Body of pancreas (tissue), 4 donors: ENCODE measurements around the gene TARM1. TPM values are rescaled to one million over a fixed set of nuclear protein-coding genes. Genes with fewer than 3 reads are reported as not detected.

Experiments
- ATAC-seq: fragments of 150-250 bp; one replicate; pipeline ENCODE4 v1.9.1; 2016
- DNase-seq, 4 donors: peaks; one replicate each; pipeline ENCODE4 v3.0.0-alpha.2; 2019
- H3K27ac ChIP-seq, 4 donors: fragments of 200-600 bp; sonication (generic); 1 replicate in 3 of 4; 2 replicates in 1 of 4; pipeline versions ENCODE4 v1.5.1 to v1.6.1; 2016 to 2019; ENCODE audit warnings: mild to moderate bottlenecking in 1 of 4, mixed read lengths in 1 of 4, moderate library complexity in 1 of 4
- H3K27me3 ChIP-seq, 2 donors: fragments of 200-600 bp; sonication (generic); one replicate each; pipeline ENCODE4 v1.6.0; 2016; ENCODE audit warnings: mild to moderate bottlenecking in 1 of 2
- H3K36me3 ChIP-seq, 2 donors: fragments of 200-600 bp; sonication (generic); replicated peaks in 1 of 2; 2 replicates each; pipeline ENCODE4 v1.5.1; 2016; ENCODE audit warnings: low read depth in 2 of 2; ENCODE audit not compliant: insufficient read depth in 1 of 2
- H3K4me1 ChIP-seq: fragments of 200-600 bp; sonication (generic); one replicate; pipeline ENCODE4 v1.6.0; 2016
- H3K4me3 ChIP-seq, 2 donors: fragments of 200-600 bp; sonication (generic); 1 replicate in 1 of 2; 2 replicates in 1 of 2; pipeline ENCODE4 v1.5.1; 2016 to 2019
- H3K9me3 ChIP-seq, 3 donors: fragments of 200-600 bp; sonication (generic); 1 replicate in 2 of 3; 2 replicates in 1 of 3; pipeline ENCODE4 v1.5.1; 2016
- CTCF ChIP-seq, 7 experiments: fragments of 450-650 bp in 4 of 7; fragments of 200-600 bp in 3 of 7; sonication (generic) in 3 of 7; IDR thresholded peaks; one replicate each; pipeline ENCODE4 v1.5.1; 2016 to 2019; ENCODE audit warnings: antibody characterized with exemption in 7 of 7
- POLR2A ChIP-seq, 3 donors: fragments of 450-650 bp; IDR thresholded peaks; one replicate each; pipeline ENCODE4 v1.6.1; 2016; ENCODE audit warnings: antibody characterized with exemption in 3 of 3, mild to moderate bottlenecking in 2 of 3
- WGBS, 2 donors: methylation state at CpG; one replicate each; pipeline ENCODE4 v1.1.5; 2017; 5-methylcytosine and 5-hydroxymethylcytosine counted together
- intact Hi-C: fragments of 100-400 bp; cut with DNase I; formaldehyde crosslinking; loops from one replicate; pipeline ENCODE4 v1.15.1; 2023
- total RNA-seq, 2 donors: library from RNA; depleted of rRNA; stranded (reverse); fragments of >200 nt; gene quantifications; one replicate each; pipeline ENCODE4 v1.1.0, GENCODE V29; 2016

The TARM1 gene
- total RNA-seq, 2 donors from 2014 or later: not detected

- no peak overlapping the region for H3K27ac ChIP-seq
- ATAC-seq (no peak), DNase-seq (peak in 1 of 4 donors; percentile 10)
- TF ChIP-seq POLR2A (IDR thresholded peaks at IDR 0.05) (no peak), CTCF (IDR thresholded peaks at IDR 0.05) (no peak)
- intact Hi-C loops: no loop called here
- peaks cover 10 to 26% of the 10 kb centered on the region in 2 donors for H3K36me3 ChIP-seq
- H3K4me3 ChIP-seq: no peak overlapping the region
- peaks cover 14% of the 10 kb centered on the region for H3K4me1 ChIP-seq
- no peaks in the 10 kb centered on the region for H3K27me3 ChIP-seq
- no peaks in the 10 kb centered on the region for H3K9me3 ChIP-seq
- WGBS, 2 donors: 82 to 83% methylated on average over 15 to 21 of the region's 21 CpGs
These were observed 26.8 kb upstream of the TARM1 start for GRCh38 chr19:54107876-54108490.

GRCh38 chr19:54106716-54107115 lies 25.6 kb upstream of the TARM1 start:
- H3K9me3 ChIP-seq: no peaks in the 10 kb centered on the region
- H3K4me3 ChIP-seq: no peak overlapping the region
- DNase-seq (peak in 1 of 4 donors; percentile 7), ATAC-seq (no peak)
- intact Hi-C loops: no loop called here
- WGBS, 2 donors: 82 to 86% methylated on average over 13 to 15 of the region's 15 CpGs
- H3K36me3 ChIP-seq: peaks cover 10 to 26% of the 10 kb centered on the region in 2 donors
- no peaks in the 10 kb centered on the region for H3K27me3 ChIP-seq
- H3K27ac ChIP-seq: no peak overlapping the region
- peaks cover 20% of the 10 kb centered on the region for H3K4me1 ChIP-seq
- TF ChIP-seq CTCF (IDR thresholded peaks at IDR 0.05): no peak
- TF ChIP-seq POLR2A (IDR thresholded peaks at IDR 0.05): no peak

- DNase-seq (peak in 1 of 4 donors; percentile 8), ATAC-seq (no peak)
- Histone ChIP-seq H3K36me3 (peaks cover 10 to 24% of the 10 kb centered on the region in 2 donors), H3K4me1 (peaks cover 20% of the 10 kb centered on the region), H3K4me3 (no peak overlapping the region), H3K9me3 (no peaks in the 10 kb centered on the region), H3K27me3 (no peaks in the 10 kb centered on the region), H3K27ac (no peak overlapping the region)
- 89 to 92% methylated on average over 10 of the region's 10 CpGs for WGBS, 2 donors
- intact Hi-C loops: no loop called here
- TF ChIP-seq POLR2A (IDR thresholded peaks at IDR 0.05) (no peak), CTCF (IDR thresholded peaks at IDR 0.05) (no peak)
These were observed 24.6 kb upstream of the TARM1 start for GRCh38 chr19:54105796-54106195.

- no peak for DNase-seq
- H3K36me3 ChIP-seq: peaks cover 10 to 24% of the 10 kb centered on the region in 2 donors
- peaks cover 20% of the 10 kb centered on the region for H3K4me1 ChIP-seq
- TF ChIP-seq CTCF (IDR thresholded peaks at IDR 0.05) (no peak), POLR2A (IDR thresholded peaks at IDR 0.05) (no peak)
- no peak for ATAC-seq
- no peak overlapping the region for H3K4me3 ChIP-seq
- 83 to 90% methylated on average over 5 to 11 of the region's 11 CpGs for WGBS, 2 donors
- no peak overlapping the region for H3K27ac ChIP-seq
- no peaks in the 10 kb centered on the region for H3K27me3 ChIP-seq
- intact Hi-C loops: no loop called here
- H3K9me3 ChIP-seq: no peaks in the 10 kb centered on the region
These were observed 24.0 kb upstream of the TARM1 start for GRCh38 chr19:54104998-54105715.
